Measurements from ENCODE around the gene BCKDK. TPM values are rescaled to one million over a fixed set of nuclear protein-coding genes. Genes with fewer than 3 reads are reported as not detected.
A peak's percentile ranks its signal among the peaks of the same experiment; 100 is the strongest.

BCKDK gene
- total RNA-seq, 1 experiment from 2014 or later, result 57.0 TPM

DNA sequence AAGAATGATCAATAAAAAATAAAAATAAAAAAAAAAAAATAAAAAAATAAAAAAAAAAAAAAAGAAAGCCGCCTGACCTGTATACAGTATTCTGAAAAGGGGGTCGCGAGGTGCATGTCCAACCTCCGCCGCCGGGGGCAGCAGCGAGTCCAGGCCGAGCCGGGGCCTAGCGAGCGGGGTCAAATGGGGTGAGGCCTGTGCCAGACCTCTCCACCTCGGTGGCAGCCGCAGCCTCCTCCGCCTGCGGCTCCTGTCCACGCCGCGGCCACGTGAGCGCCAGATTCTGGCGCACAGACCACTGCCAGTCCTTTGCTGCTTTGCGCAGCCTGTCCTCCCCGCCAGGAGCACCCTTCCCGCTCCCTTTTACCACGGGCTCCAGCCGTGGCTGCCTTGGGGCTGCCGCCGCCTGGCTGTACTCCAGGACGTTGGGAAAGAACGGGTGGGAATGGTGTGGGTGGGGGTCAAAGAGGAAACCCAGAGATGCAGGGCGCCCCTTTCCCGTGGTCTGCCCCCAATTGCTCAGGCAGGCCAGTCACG is 2.4 kb upstream of the BCKDK start:
- peak; percentile 89 for DNase-seq
- no peak overlapping the region for H3K4me3 Mint-ChIP-seq
- Histone ChIP-seq H3K4me1 (ENCODE audit: insufficient read depth, low read length) (no peaks in the 10 kb centered on the region), H3K79me2 (ENCODE audit: insufficient read depth, low read length) (no peaks in the 10 kb centered on the region; the same call in 1 of the 2 replicates), H2BK120ac (ENCODE audit: low read depth, low read length, poor library complexity, severe bottlenecking) (no peak overlapping the region), H2AFZ (ENCODE audit: low read length) (no peak overlapping the region), H4K91ac (ENCODE audit: insufficient read length, low read depth, low read length) (no peak overlapping the region), H3K56ac (ENCODE audit: insufficient read length, low read depth, low read length) (no peak overlapping the region), H2BK20ac (ENCODE audit: low read depth, low read length, poor library complexity, severe bottlenecking) (no peak overlapping the region), H4K5ac (ENCODE audit: insufficient read length, low read depth, low read length) (no peak overlapping the region), H3K79me1 (ENCODE audit: insufficient read depth, low read depth, low read length, poor library complexity, severe bottlenecking) (no peaks in the 10 kb centered on the region), H4K20me1 (ENCODE audit: control insufficient read depth, insufficient read depth, insufficient read length) (no peaks in the 10 kb centered on the region), H4K8ac (replicated peaks; ENCODE audit: insufficient read length, low read depth, low read length) (no peak overlapping the region), H2BK12ac (ENCODE audit: insufficient read length, low read depth, low read length) (no peak overlapping the region), H3K9me3 (ENCODE audit: control insufficient read depth, low read depth, low read length) (no peaks in the 10 kb centered on the region), H3K4me2 (ENCODE audit: insufficient read depth, insufficient read length, low read length) (no peak overlapping the region), H2BK15ac (ENCODE audit: low read depth, low read length) (no peak overlapping the region), H3K14ac (ENCODE audit: insufficient read depth, low read length) (no peak overlapping the region), H2BK5ac (ENCODE audit: insufficient read length, low read length) (no peak overlapping the region), H3K9ac (ENCODE audit: extremely low read depth, insufficient read length, low read length) (no peak overlapping the region), H2AK5ac (ENCODE audit: insufficient read length, low read length) (no peak overlapping the region), H3K23me2 (ENCODE audit: insufficient read length, low read depth, low read length, poor library complexity, severe bottlenecking) (peaks cover 8% of the 10 kb centered on the region), H3T11ph (ENCODE audit: low read length) (no peak overlapping the region), H3K4ac (ENCODE audit: low read depth, low read length) (no peak overlapping the region), H3K23ac (ENCODE audit: insufficient read length, low read depth, low read length) (no peak overlapping the region), H3K18ac (ENCODE audit: insufficient read length, low read depth, low read length) (no peak overlapping the region), H3K27me3 (ENCODE audit: insufficient read depth, low read length) (no peaks in the 10 kb centered on the region; the same call in 1 of the 2 replicates), H3K27ac (ENCODE audit: insufficient read length, low read depth, low read length) (no peak overlapping the region)
- no peak overlapping the region for H3K27ac Mint-ChIP-seq
- TF ChIP-seq, protein P1, sequence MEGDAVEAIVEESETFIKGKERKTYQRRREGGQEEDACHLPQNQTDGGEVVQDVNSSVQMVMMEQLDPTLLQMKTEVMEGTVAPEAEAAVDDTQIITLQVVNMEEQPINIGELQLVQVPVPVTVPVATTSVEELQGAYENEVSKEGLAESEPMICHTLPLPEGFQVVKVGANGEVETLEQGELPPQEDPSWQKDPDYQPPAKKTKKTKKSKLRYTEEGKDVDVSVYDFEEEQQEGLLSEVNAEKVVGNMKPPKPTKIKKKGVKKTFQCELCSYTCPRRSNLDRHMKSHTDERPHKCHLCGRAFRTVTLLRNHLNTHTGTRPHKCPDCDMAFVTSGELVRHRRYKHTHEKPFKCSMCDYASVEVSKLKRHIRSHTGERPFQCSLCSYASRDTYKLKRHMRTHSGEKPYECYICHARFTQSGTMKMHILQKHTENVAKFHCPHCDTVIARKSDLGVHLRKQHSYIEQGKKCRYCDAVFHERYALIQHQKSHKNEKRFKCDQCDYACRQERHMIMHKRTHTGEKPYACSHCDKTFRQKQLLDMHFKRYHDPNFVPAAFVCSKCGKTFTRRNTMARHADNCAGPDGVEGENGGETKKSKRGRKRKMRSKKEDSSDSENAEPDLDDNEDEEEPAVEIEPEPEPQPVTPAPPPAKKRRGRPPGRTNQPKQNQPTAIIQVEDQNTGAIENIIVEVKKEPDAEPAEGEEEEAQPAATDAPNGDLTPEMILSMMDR (conservative IDR thresholded peaks at IDR 0.05), result peak; percentile 79
- peaks cover 12 to 15% (median 12%) of the 10 kb centered on the region in 3 experiments for H3K36me3 Mint-ChIP-seq (ENCODE audit: insufficient read depth in 1 of 3, low read depth in 3 of 3)
- H3K27me3 Mint-ChIP-seq (ENCODE audit: low read depth), result peaks cover 9% of the 10 kb centered on the region
- peaks cover 2 to 4% of the 10 kb centered on the region in 2 experiments; a peak in 3 of 5 replicates for H3K9me3 Mint-ChIP-seq
- no CpG with 5 or more reads among the region's 33 CpGs for WGBS (ENCODE audit: extremely low coverage, insufficient read length, low lambda C conversion rate)
- peaks cover 9 to 14% of the 10 kb centered on the region in 2 experiments for H3K4me1 Mint-ChIP-seq

Data from H9 (cell line).